Measurements from ENCODE around the gene NFS1.

NFS1 gene

GRCh38 chr20:35664466-35665206 lies 34.5 kb downstream of the NFS1 start, which contains the start of the genes CPNE1 and RBM12:
Gene CPNE1 (minus strand): TSS chr20:35664900. CDS start chr20:35632923, 31,977 bp downstream.
Gene RBM12 (minus strand): TSS chr20:35664900. CDS start chr20:35655322, 9,578 bp downstream.
- no peak for TF ChIP-seq CTCF (IDR thresholded peaks at IDR 0.05)
- DNase-seq: peak; percentile 91
- Mint-ChIP-seq H3K4me1 (peaks cover 39% of the 10 kb centered on the region), H3K9me3 (peaks cover 8% of the 10 kb centered on the region), H3K27me3 (ENCODE audit: low read depth, poor library complexity) (peaks cover 6% of the 10 kb centered on the region), H3K4me3 (peak within 1 kb of the TSS; percentile 88), H3K36me3 (ENCODE audit: low read depth) (peaks cover 41% of the 10 kb centered on the region), H3K27ac (peak within 1 kb of the TSS; percentile 99)

GRCh38 chr20:35663516-35664465 lies 35.4 kb downstream of the NFS1 start:
- Mint-ChIP-seq H3K9me3 (peaks cover 15% of the 10 kb centered on the region), H3K36me3 (ENCODE audit: low read depth) (peaks cover 42% of the 10 kb centered on the region), H3K27ac (peak overlapping the region; percentile 99), H3K4me1 (peaks cover 47% of the 10 kb centered on the region), H3K27me3 (ENCODE audit: low read depth, poor library complexity) (peaks cover 3% of the 10 kb centered on the region), H3K4me3 (peak overlapping the region; percentile 88)
- peak; percentile 63 for DNase-seq
- TF ChIP-seq CTCF (IDR thresholded peaks at IDR 0.05): no peak

- H3K27me3 Mint-ChIP-seq (ENCODE audit: low read depth, poor library complexity): peaks cover 3% of the 10 kb centered on the region
- H3K4me1 Mint-ChIP-seq: peaks cover 47% of the 10 kb centered on the region
- H3K36me3 Mint-ChIP-seq (ENCODE audit: low read depth): peaks cover 41% of the 10 kb centered on the region
- peak overlapping the region; percentile 88 for H3K4me3 Mint-ChIP-seq
- H3K9me3 Mint-ChIP-seq: peaks cover 16% of the 10 kb centered on the region
- H3K27ac Mint-ChIP-seq: no peak overlapping the region
- DNase-seq: no peak
- TF ChIP-seq CTCF (IDR thresholded peaks at IDR 0.05): no peak
Observed at GRCh38 chr20:35662551-35662950, 36.6 kb downstream of the NFS1 start.

- no peak for TF ChIP-seq CTCF (IDR thresholded peaks at IDR 0.05)
- Mint-ChIP-seq H3K27ac (peak overlapping the region; percentile 81), H3K36me3 (ENCODE audit: low read depth) (peaks cover 41% of the 10 kb centered on the region), H3K9me3 (peaks cover 16% of the 10 kb centered on the region), H3K4me1 (peaks cover 53% of the 10 kb centered on the region), H3K4me3 (peak overlapping the region; percentile 88), H3K27me3 (ENCODE audit: low read depth, poor library complexity) (peaks cover 3% of the 10 kb centered on the region)
- no peak for DNase-seq
Observed at GRCh38 chr20:35661908-35662307, 37.2 kb downstream of the NFS1 start.

GRCh38 chr20:35661053-35661452 lies 38.1 kb downstream of the NFS1 start:
- no peak overlapping the region for H3K27ac Mint-ChIP-seq
- no peak for DNase-seq
- peaks cover 41% of the 10 kb centered on the region for H3K36me3 Mint-ChIP-seq (ENCODE audit: low read depth)
- peak overlapping the region; percentile 88 for H3K4me3 Mint-ChIP-seq
- H3K9me3 Mint-ChIP-seq: peaks cover 16% of the 10 kb centered on the region
- no peak for TF ChIP-seq CTCF (IDR thresholded peaks at IDR 0.05)
- peaks cover 3% of the 10 kb centered on the region for H3K27me3 Mint-ChIP-seq (ENCODE audit: low read depth, poor library complexity)
- H3K4me1 Mint-ChIP-seq: peaks cover 53% of the 10 kb centered on the region
